ENCODE measurements around the gene TMEM170B.

Gene TMEM170B

GRCh38 chr6:11537229-11538051 is at the start of gene TMEM170B:
Gene TMEM170B, plus strand, starts transcription at chr6:11537749. Its CDS starts 529 bp downstream, at chr6:11538278.
- peak within 1 kb of the TSS; percentile 49 to 61 for H3K4me3 ChIP-seq (replicated peaks in 1 of 2; ENCODE audit: low read depth in 2 of 2, low read length in 2 of 2)
- TF ChIP-seq, protein P1, sequence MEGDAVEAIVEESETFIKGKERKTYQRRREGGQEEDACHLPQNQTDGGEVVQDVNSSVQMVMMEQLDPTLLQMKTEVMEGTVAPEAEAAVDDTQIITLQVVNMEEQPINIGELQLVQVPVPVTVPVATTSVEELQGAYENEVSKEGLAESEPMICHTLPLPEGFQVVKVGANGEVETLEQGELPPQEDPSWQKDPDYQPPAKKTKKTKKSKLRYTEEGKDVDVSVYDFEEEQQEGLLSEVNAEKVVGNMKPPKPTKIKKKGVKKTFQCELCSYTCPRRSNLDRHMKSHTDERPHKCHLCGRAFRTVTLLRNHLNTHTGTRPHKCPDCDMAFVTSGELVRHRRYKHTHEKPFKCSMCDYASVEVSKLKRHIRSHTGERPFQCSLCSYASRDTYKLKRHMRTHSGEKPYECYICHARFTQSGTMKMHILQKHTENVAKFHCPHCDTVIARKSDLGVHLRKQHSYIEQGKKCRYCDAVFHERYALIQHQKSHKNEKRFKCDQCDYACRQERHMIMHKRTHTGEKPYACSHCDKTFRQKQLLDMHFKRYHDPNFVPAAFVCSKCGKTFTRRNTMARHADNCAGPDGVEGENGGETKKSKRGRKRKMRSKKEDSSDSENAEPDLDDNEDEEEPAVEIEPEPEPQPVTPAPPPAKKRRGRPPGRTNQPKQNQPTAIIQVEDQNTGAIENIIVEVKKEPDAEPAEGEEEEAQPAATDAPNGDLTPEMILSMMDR (IDR thresholded peaks at IDR 0.05; ENCODE audit: low read depth, low read length) = no peak
- DNase-seq (ENCODE audit: low read depth in 2 of 2) = peak; percentile 56 to 83

DNA sequence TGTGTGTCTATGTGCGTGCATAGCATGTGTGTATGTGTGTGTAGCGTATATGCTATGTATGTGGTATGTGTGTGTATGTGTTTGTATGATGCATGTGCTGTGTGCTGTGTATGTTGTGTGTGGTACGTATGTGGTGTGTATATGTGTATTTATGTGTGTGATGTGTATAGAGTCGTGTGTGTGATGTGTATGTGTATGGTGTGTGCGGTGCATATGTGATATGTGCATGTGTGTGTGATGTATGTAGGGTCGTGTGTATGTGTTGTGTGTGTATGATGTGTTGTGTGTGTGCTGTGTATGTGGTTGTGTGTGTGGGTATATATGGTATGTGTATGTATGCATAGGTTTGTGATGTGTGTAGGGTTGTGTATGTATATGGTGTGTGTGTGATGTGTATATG is 46.6 kb upstream of the TMEM170B start:
- TF ChIP-seq, protein P1 (IDR thresholded peaks at IDR 0.05; ENCODE audit: low read depth, low read length) = no peak
- no peak for DNase-seq (ENCODE audit: low read depth in 2 of 2)
- H3K4me3 ChIP-seq (replicated peaks in 1 of 2; ENCODE audit: low read depth in 2 of 2, low read length in 2 of 2) = no peak overlapping the region

DNA sequence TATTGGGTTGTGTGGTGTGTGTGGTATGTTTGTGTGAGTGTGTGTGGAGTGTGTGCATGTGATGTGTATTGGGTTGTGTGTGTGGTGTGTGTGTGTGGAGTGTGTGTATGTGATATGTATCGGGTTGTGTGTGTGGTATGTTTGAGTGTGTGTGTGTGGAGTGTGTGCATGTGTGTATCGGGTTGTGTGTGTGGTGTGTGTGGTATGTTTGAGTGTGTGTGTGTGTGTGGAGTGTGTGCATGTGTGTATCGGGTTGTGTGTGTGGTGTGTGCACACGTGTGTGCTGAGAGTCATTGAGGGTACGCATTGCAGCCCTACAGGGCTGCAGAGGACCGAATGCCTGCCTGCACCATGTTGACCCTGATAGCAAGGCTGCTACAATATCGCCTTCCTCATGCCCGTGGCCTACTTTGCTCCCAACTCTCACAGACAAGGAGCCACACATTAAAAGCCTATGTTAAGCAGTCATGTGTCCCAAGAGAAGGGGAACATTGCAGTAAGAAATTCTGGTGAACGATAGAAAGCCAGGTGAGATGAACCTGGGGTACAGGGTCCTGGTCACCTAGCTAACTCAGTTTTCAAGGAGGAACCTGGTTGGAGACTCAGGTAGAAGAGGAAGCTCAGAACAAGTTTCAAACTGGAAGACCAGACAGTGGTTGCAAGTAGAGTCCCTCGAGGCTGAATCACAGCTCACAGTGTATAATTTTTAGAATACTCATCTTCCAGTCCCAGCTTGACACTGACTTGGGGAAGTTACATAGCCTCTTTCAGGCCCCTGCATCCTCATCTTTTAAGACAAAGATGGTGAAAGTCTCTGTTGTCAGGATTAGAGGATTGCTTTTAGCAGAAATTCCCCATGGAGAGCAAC is 45.7 kb upstream of the TMEM170B start:
- no peak overlapping the region for H3K4me3 ChIP-seq (replicated peaks in 1 of 2; ENCODE audit: low read depth in 2 of 2, low read length in 2 of 2)
- TF ChIP-seq, protein P1 (IDR thresholded peaks at IDR 0.05; ENCODE audit: low read depth, low read length) = no peak
- peak in 1 of 2 donors; percentile 46 for DNase-seq (ENCODE audit: low read depth in 2 of 2)

- TF ChIP-seq, protein P1 (IDR thresholded peaks at IDR 0.05; ENCODE audit: low read depth, low read length) = no peak
- no peak overlapping the region for H3K4me3 ChIP-seq (replicated peaks in 1 of 2; ENCODE audit: low read depth in 2 of 2, low read length in 2 of 2)
- DNase-seq (ENCODE audit: low read depth in 2 of 2) = no peak
Measured at GRCh38 chr6:11492464-11493290, 44.9 kb upstream of the TMEM170B start.

GRCh38 chr6:11493974-11494373 is 43.6 kb upstream of the TMEM170B start:
- no peak overlapping the region for H3K4me3 ChIP-seq (replicated peaks in 1 of 2; ENCODE audit: low read depth in 2 of 2, low read length in 2 of 2)
- peak in 1 of 2 donors; percentile 40 for DNase-seq (ENCODE audit: low read depth in 2 of 2)
- TF ChIP-seq, protein P1 (IDR thresholded peaks at IDR 0.05; ENCODE audit: low read depth, low read length) = no peak
